NCI-H2171 (cell line): ENCODE results near the gene CREBL2.
"Not testable (repeated sequence)": the region's sequence is repeated elsewhere in the genome, so short reads cannot be mapped to it uniquely, and the experiment has no call there.

ENCODE experiments used
- DNase-seq: peaks from one replicate; lab custom pipeline; 2025; lab: John Stamatoyannopoulos, UW

CREBL2 gene

GRCh38 chr12:12611512-12612306, at the start of gene CREBL2:
CREBL2 (plus strand) TSS chr12:12611876; CDS start chr12:12612173, 297 bp downstream.
- DNase-seq: peak; percentile 73

- no peak for DNase-seq
Observed at GRCh38 chr12:12562016-12562483, 49.6 kb upstream of the CREBL2 start.

GRCh38 chr12:12562585-12563261, 49.0 kb upstream of the CREBL2 start, which contains the start of gene DUSP16:
DUSP16 (minus strand) TSS chr12:12562863; CDS start chr12:12521098, 41,765 bp downstream.
- peak; percentile 49 for DNase-seq

- no peak for DNase-seq
Observed at GRCh38 chr12:12563290-12563928, 48.3 kb upstream of the CREBL2 start.

- no peak for DNase-seq
Observed at GRCh38 chr12:12564911-12565310, 46.8 kb upstream of the CREBL2 start.

- not testable (repeated sequence) for DNase-seq
Observed at GRCh38 chr12:12565971-12566370, 45.7 kb upstream of the CREBL2 start.

- DNase-seq: no peak
Observed at GRCh38 chr12:12572659-12573058, 39.0 kb upstream of the CREBL2 start.

GRCh38 chr12:12577786-12578185, 33.9 kb upstream of the CREBL2 start:
- DNase-seq: no peak

GRCh38 chr12:12580716-12581115, 31.0 kb upstream of the CREBL2 start:
- DNase-seq: not testable (repeated sequence)

- DNase-seq: no peak
Observed at GRCh38 chr12:12582193-12582881, 29.3 kb upstream of the CREBL2 start.

GRCh38 chr12:12582895-12583303, 28.8 kb upstream of the CREBL2 start:
- no peak for DNase-seq

- no peak for DNase-seq
Observed at GRCh38 chr12:12583510-12584178, 28.0 kb upstream of the CREBL2 start.

- no peak for DNase-seq
Observed at GRCh38 chr12:12585115-12585863, 26.4 kb upstream of the CREBL2 start.

- DNase-seq: no peak
Observed at GRCh38 chr12:12586879-12587675, 24.6 kb upstream of the CREBL2 start.

GRCh38 chr12:12587878-12588277, 23.8 kb upstream of the CREBL2 start:
- DNase-seq: no peak

GRCh38 chr12:12588436-12588835, 23.2 kb upstream of the CREBL2 start:
- not testable (repeated sequence) for DNase-seq

- DNase-seq: no peak
Observed at GRCh38 chr12:12590961-12591360, 20.7 kb upstream of the CREBL2 start.

GRCh38 chr12:12592930-12593329, 18.7 kb upstream of the CREBL2 start:
- no peak for DNase-seq

GRCh38 chr12:12595929-12596328, 15.7 kb upstream of the CREBL2 start:
- DNase-seq: not testable (repeated sequence)

GRCh38 chr12:12596598-12596997, 15.1 kb upstream of the CREBL2 start:
- not testable (repeated sequence) for DNase-seq
